GM23248 (cell line): ENCODE measurements around the gene KIAA1191. TPM values are rescaled to one million over a fixed set of nuclear protein-coding genes. Genes with fewer than 3 reads are reported as not detected.

Source experiments
- DNase-seq: peaks from one replicate; pipeline ENCODE4 v3.0.0-alpha.2; 2015
- H2AFZ ChIP-seq: fragments of 200-600 bp; sonication (generic); 2 replicates; pipeline ENCODE4 v1.6.1; 2016; ENCODE audit warnings: antibody characterized with exemption
- H3F3A ChIP-seq: fragments of 200-600 bp; sonication (generic); 2 replicates; pipeline ENCODE4 v1.6.1; 2016; ENCODE audit warnings: mild to moderate bottlenecking, antibody characterized with exemption, mixed run types; ENCODE audit not compliant: insufficient read depth
- H3K27ac ChIP-seq: fragments of 200-600 bp; sonication (generic); 2 replicates; pipeline ENCODE4 v1.5.1; 2016; ENCODE audit warnings: mild to moderate bottlenecking
- H3K27me3 ChIP-seq: fragments of 200-600 bp; sonication (generic); replicated peaks from 2 replicates; pipeline ENCODE4 v1.6.1; 2016; ENCODE audit warnings: mild to moderate bottlenecking; ENCODE audit not compliant: insufficient read depth
- H3K36me3 ChIP-seq: fragments of 200-600 bp; sonication (generic); 2 replicates; pipeline ENCODE4 v1.6.1; 2016; ENCODE audit warnings: low read depth, mild to moderate bottlenecking
- H3K4me1 ChIP-seq: fragments of 200-600 bp; sonication (generic); 2 replicates; pipeline ENCODE4 v1.6.1; 2016; ENCODE audit warnings: mild to moderate bottlenecking; ENCODE audit not compliant: insufficient read depth
- H3K4me2 ChIP-seq: fragments of 200-600 bp; sonication (generic); one replicate; pipeline ENCODE4 v1.6.1; 2016; ENCODE audit warnings: mild to moderate bottlenecking; ENCODE audit not compliant: unreplicated experiment
- H3K4me3 ChIP-seq: fragments of 200-600 bp; sonication (generic); 2 replicates; pipeline ENCODE4 v1.5.1; 2016; ENCODE audit warnings: mild to moderate bottlenecking
- H3K79me2 ChIP-seq: fragments of 200-600 bp; sonication (generic); 2 replicates; pipeline ENCODE4 v1.6.1; 2016; ENCODE audit warnings: mild to moderate bottlenecking; ENCODE audit not compliant: insufficient read depth
- H3K9ac ChIP-seq: fragments of 200-600 bp; sonication (generic); 2 replicates; pipeline ENCODE4 v1.6.1; 2016; ENCODE audit warnings: mild to moderate bottlenecking
- H3K9me2 ChIP-seq: fragments of 200-600 bp; sonication (generic); 2 replicates; pipeline ENCODE4 v1.6.1; 2016; ENCODE audit warnings: mixed run types, mild to moderate bottlenecking, moderate library complexity; ENCODE audit not compliant: insufficient read depth
- H3K9me3 ChIP-seq: fragments of 200-600 bp; sonication (generic); one replicate; pipeline ENCODE4 v1.6.1; 2017; ENCODE audit warnings: low read depth
- H4K20me1 ChIP-seq: fragments of 200-600 bp; sonication (generic); 2 replicates; pipeline ENCODE4 v1.6.0; 2016; ENCODE audit not compliant: insufficient read depth
- EZH2 ChIP-seq: fragments of 200-600 bp; sonication (generic); IDR thresholded peaks from 2 replicates; pipeline ENCODE4 v1.6.1; 2018; ENCODE audit warnings: antibody characterized with exemption, mild to moderate bottlenecking; ENCODE audit not compliant: insufficient read depth, poor library complexity, severe bottlenecking
- EZH2phosphoT487 ChIP-seq: fragments of 200-600 bp; sonication (generic); IDR thresholded peaks from 2 replicates; pipeline ENCODE4 v1.6.1; 2018; ENCODE audit warnings: antibody characterized with exemption, moderate library complexity, mild to moderate bottlenecking, low read depth; ENCODE audit not compliant: insufficient read depth
- WGBS, 2 experiments: methylation state at CpG; one replicate each; pipeline ENCODE4 v1.1.6; 2015 to 2017; ENCODE audit warnings: low lambda C conversion rate in 2 of 2, low coverage in 1 of 2; ENCODE audit errors: missing lambda C conversion rate in 2 of 2; 5-methylcytosine and 5-hydroxymethylcytosine counted together
- in situ Hi-C: fragments of 300-500 bp; cut with MboI; formaldehyde crosslinking; loops from 2 replicates; pipeline ENCODE4 v1.15.0; 2020
- polyA plus RNA-seq: library from polyadenylated mRNA; unstranded; fragments of >200 nt; fragmentation: Nextera tagmentation; extraction: Ambion mirVana; gene quantifications from 2 replicates; pipeline ENCODE4 v1.2.1, GENCODE V29; 2016
- total RNA-seq: library from RNA; depleted of rRNA; stranded (reverse); fragments of >200 nt; shearing (Covaris generic); gene quantifications from 2 replicates; pipeline ENCODE4 v1.2.3, GENCODE V29; 2014

Gene KIAA1191
- total and polyA plus RNA-seq, 2 experiments from 2014 or later, result 110 to 114 TPM

DNA sequence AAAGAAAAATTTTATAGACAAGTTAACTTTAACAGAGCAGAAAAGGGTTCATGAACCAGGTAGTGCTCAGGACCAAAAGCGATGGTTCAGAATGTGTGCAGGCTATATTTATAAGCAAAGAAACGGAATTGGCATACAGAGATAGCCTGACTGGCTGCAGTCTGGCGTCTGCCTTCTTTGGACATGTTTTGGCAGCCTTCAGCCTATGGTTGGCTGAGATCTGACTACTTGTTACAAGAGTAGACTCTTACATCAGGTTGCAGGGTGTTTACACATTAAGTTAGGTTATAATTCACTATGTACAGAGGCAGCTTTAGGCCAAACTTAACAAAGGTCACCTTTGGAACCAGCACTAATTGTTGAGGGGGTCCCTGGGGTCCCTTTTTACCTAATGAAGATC is 19.9 kb upstream of the KIAA1191 start:
- Histone ChIP-seq H3K27ac (no peak overlapping the region), H3K4me3 (no peak overlapping the region), H3K4me2 (no peak overlapping the region), H3K36me3 (peaks cover 19% of the 10 kb centered on the region; the same call in 1 of the 2 replicates), H3F3A (0 out of 2 replicates have a peak, but pooled peaks cover 11% of the 10 kb centered on the region), H3K9ac (no peak overlapping the region), H3K27me3 (no peaks in the 10 kb centered on the region), H3K79me2 (peaks cover 26% of the 10 kb centered on the region), H3K9me2 (no peaks in the 10 kb centered on the region), H3K4me1 (peaks cover 6% of the 10 kb centered on the region; the same call in 1 of the 2 replicates), H4K20me1 (no peaks in the 10 kb centered on the region), H2AFZ (no peak overlapping the region), H3K9me3 (no peaks in the 10 kb centered on the region)
- TF ChIP-seq EZH2phosphoT487 (no peak), EZH2 (no peak)
- DNase-seq, result no peak
- in situ Hi-C loops, result no loop called here
- 90 to 92% methylated on average over 3 of the region's 3 CpGs for WGBS, 2 experiments

DNA sequence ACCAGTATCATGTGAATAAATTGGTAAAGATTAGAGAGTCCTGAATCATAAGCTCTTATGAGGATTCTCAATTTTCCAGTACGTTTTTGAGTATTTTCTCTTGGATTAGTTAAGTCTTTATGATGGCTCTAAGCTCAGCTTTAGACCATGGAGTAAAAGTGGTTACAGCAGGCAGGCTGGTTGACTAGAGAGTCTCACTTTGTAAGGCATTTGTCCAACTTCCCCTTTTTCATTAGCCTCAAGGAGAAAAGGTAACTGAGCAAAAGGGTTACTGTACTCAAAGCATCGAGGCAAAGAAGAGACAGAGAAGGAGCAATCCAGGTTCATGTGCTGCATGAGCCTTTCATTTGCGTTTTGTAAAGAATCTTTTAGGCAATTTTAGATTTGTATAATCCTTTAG is 18.3 kb upstream of the KIAA1191 start:
- Histone ChIP-seq H3K79me2 (peaks cover 10% of the 10 kb centered on the region), H3K27ac (no peak overlapping the region), H2AFZ (no peak overlapping the region), H3K9me3 (no peaks in the 10 kb centered on the region), H3K9ac (no peak overlapping the region), H3K27me3 (no peaks in the 10 kb centered on the region), H4K20me1 (no peaks in the 10 kb centered on the region), H3F3A (0 out of 2 replicates have a peak, but pooled peaks cover 11% of the 10 kb centered on the region), H3K4me3 (no peak overlapping the region), H3K9me2 (no peaks in the 10 kb centered on the region), H3K4me1 (no peaks in the 10 kb centered on the region), H3K36me3 (peaks cover 13% of the 10 kb centered on the region; the same call in 1 of the 2 replicates), H3K4me2 (no peak overlapping the region)
- no peak for TF ChIP-seq EZH2
- TF ChIP-seq EZH2phosphoT487, result no peak
- 74 to 82% methylated on average over 3 of the region's 3 CpGs for WGBS, 2 experiments
- no peak for DNase-seq
- in situ Hi-C loops, result no loop called here

DNA sequence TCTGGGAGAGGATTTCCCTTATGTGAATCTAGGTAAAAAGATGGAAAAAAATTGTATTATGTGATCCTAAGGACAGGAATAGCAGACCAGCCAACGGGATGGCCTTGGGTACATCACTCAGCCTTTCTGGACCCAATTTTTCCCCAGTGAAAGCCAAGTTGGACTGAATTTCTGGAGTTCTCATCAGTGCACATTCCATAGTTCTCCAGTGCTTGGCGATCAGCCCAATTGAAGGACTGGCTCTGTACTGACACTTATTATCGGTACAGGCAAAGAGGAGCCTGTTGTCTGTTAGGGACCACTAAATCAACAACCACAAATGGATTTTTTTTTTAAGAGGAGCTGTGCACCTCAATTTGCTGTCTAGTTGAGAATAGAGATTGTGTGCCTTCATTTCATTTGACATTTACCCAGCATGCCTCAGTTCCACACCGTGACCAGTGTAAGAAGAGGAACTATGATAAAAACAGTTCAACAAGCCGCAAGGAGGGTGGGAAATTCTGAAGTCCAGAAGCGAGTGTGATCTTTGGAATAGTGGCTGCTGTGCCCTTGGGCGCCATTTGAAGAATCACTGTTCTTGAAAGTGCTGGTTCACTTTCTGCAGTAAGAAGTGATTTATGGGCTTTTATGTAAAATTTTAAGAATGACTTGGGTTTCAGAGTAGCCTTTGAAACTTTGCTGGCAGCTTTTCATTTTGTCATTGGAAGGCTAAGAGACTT is 11.7 kb upstream of the KIAA1191 start:
- Histone ChIP-seq H3K36me3 (0 out of 2 replicates have a peak, but pooled peaks cover 13% of the 10 kb centered on the region), H3K9me3 (no peaks in the 10 kb centered on the region), H3K4me2 (no peak overlapping the region), H3K4me3 (no peak overlapping the region), H3K4me1 (no peaks in the 10 kb centered on the region), H3K27me3 (no peaks in the 10 kb centered on the region), H3K9me2 (no peaks in the 10 kb centered on the region), H3K79me2 (no peaks in the 10 kb centered on the region), H3K9ac (no peak overlapping the region), H3F3A (peaks cover 11% of the 10 kb centered on the region; the same call in 1 of the 2 replicates), H4K20me1 (no peaks in the 10 kb centered on the region), H3K27ac (no peak overlapping the region), H2AFZ (no peak overlapping the region)
- DNase-seq, result no peak
- TF ChIP-seq EZH2 (no peak), EZH2phosphoT487 (no peak)
- in situ Hi-C loops, result no loop called here
- 36 to 37% methylated on average over 7 of the region's 7 CpGs for WGBS, 2 experiments

DNA sequence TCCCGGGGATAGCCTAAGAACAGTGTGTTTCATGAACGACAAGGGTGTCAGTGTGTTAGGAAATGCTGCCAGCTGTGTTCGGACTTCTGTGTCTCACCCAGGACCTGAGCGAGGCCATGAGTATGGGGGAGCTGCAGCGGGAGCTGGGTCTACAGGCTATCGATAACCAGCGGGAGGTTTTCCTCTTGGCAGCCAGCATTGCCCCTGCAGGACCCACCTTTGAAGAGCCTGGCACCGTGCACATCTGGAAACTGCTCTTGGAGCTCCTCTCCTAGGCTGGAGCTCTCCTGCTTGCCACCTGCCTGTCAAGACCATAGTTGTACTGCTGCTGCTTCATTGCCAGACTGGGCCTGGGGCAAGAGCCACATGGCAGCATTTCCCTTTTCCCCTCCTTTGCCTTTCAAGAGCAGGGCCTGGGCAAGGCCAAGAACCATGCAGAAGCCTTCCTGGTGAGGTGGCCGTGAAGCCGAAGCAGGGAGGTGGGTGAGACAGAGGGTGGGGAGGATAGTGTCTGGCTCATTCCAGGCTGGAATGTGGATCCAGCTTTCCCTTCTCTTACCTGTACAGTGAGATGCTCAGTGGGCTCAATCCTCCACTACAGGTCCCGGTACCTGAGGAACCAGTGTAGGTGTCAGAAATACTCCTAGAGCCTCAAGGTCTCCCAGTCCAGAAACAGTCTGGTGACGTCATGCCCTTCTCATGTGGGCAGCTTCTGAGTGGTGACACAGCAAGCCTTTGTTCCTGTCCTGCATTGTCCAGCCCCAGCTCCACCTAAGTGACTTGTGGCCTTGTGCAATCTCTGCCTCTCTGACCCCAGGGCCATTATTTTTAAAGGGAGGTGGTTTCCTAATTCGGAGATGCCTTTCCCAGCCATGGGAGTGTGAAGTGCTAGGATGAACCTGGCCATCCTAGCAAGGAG is 10.3 kb upstream of the KIAA1191 start:
- Histone ChIP-seq H3K9me2 (no peaks in the 10 kb centered on the region), H3K4me3 (no peak overlapping the region), H3K9ac (no peak overlapping the region), H4K20me1 (no peaks in the 10 kb centered on the region), H3K9me3 (no peaks in the 10 kb centered on the region), H3K4me2 (no peak overlapping the region), H3K36me3 (0 out of 2 replicates have a peak, but pooled peaks cover 13% of the 10 kb centered on the region), H3F3A (peaks cover 11% of the 10 kb centered on the region; the same call in 1 of the 2 replicates), H3K79me2 (peaks cover 10% of the 10 kb centered on the region), H3K27me3 (no peaks in the 10 kb centered on the region), H3K27ac (no peak overlapping the region), H3K4me1 (no peaks in the 10 kb centered on the region), H2AFZ (no peak overlapping the region)
- no peak for DNase-seq
- WGBS, 2 experiments, result 94 to 95% methylated on average over 13 of the region's 13 CpGs
- no peak for TF ChIP-seq EZH2phosphoT487
- no peak for TF ChIP-seq EZH2
- in situ Hi-C loops, result no loop called here
